Measurements from ENCODE around the gene RNF151.

- peak; percentile 94 to 97 for TF ChIP-seq POLR2A (IDR thresholded peaks at IDR 0.05)
- TF ChIP-seq, protein P1, sequence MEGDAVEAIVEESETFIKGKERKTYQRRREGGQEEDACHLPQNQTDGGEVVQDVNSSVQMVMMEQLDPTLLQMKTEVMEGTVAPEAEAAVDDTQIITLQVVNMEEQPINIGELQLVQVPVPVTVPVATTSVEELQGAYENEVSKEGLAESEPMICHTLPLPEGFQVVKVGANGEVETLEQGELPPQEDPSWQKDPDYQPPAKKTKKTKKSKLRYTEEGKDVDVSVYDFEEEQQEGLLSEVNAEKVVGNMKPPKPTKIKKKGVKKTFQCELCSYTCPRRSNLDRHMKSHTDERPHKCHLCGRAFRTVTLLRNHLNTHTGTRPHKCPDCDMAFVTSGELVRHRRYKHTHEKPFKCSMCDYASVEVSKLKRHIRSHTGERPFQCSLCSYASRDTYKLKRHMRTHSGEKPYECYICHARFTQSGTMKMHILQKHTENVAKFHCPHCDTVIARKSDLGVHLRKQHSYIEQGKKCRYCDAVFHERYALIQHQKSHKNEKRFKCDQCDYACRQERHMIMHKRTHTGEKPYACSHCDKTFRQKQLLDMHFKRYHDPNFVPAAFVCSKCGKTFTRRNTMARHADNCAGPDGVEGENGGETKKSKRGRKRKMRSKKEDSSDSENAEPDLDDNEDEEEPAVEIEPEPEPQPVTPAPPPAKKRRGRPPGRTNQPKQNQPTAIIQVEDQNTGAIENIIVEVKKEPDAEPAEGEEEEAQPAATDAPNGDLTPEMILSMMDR (IDR thresholded peaks at IDR 0.05) = peak in 2 of 6 experiments; percentile 12 to 20
These were observed 23.6 kb upstream of the RNF151 start, which contains the start of gene MSRB1 for GRCh38 chr16:1942810-1943726.
